OCI-M2 (cell line): ENCODE data around the gene TEX14.
"Not testable (repeated sequence)": the region's sequence is repeated elsewhere in the genome, so short reads cannot be mapped to it uniquely, and the experiment has no call there.

Experiments
- DNase-seq: peaks from one replicate; lab custom pipeline; 2025; ENCODE audit not compliant: unreplicated experiment; lab: John Stamatoyannopoulos, UW

TEX14 gene

DNA sequence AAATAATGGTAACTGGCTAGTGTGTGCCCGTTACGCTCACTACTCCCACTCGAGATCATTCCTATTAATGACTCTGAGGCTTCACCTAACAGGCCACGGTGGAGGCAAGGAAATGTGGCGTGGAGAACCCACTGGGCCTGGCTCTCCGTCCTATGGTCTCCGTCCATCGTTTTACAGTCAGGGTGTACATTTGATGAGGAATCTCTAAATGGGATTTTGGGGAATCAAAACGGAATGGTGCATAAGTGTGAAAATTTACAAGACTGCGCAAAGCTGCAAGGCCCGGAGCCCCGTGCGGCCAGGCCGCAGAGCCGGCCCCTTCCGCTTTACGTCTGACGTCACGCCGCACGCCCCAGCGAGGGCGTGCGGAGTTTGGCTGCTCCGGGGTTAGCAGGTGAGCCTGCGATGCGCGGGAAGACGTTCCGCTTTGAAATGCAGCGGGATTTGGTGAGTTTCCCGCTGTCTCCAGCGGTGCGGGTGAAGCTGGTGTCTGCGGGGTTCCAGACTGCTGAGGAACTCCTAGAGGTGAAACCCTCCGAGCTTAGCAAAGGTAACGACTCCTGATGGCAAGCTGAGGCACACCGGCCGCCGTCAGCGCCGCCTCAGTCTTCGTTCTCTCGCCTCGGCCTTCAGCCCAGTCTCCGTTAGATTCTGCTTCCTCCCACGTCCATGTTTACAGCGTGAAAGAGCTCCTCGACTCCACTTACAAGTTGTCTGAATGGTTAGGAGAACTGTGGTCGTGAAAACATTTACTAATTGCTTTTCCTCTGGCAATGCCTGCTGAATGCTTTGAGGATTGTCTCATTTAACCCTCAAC, 602 bp upstream of the TEX14 start, which contains the start of gene RAD51C:
RAD51C (plus strand) TSS at position 364 of the 817 bp plus-strand sequence; CDS start at position 406, 42 bp downstream.
- DNase-seq, result peak; percentile 19

- DNase-seq, result not testable (repeated sequence)
Measured at GRCh38 chr17:58690033-58690432, 1.8 kb downstream of the TEX14 start.

- no peak for DNase-seq
Measured at GRCh38 chr17:58688521-58688920, 3.3 kb downstream of the TEX14 start.

GRCh38 chr17:58686980-58687379, 4.9 kb downstream of the TEX14 start:
- DNase-seq, result no peak

- not testable (repeated sequence) for DNase-seq
Measured at GRCh38 chr17:58684462-58684861, 7.4 kb downstream of the TEX14 start.

GRCh38 chr17:58684003-58684402, 7.8 kb downstream of the TEX14 start:
- DNase-seq, result no peak

- DNase-seq, result no peak
Measured at GRCh38 chr17:58680038-58680369, 11.8 kb downstream of the TEX14 start.

DNA sequence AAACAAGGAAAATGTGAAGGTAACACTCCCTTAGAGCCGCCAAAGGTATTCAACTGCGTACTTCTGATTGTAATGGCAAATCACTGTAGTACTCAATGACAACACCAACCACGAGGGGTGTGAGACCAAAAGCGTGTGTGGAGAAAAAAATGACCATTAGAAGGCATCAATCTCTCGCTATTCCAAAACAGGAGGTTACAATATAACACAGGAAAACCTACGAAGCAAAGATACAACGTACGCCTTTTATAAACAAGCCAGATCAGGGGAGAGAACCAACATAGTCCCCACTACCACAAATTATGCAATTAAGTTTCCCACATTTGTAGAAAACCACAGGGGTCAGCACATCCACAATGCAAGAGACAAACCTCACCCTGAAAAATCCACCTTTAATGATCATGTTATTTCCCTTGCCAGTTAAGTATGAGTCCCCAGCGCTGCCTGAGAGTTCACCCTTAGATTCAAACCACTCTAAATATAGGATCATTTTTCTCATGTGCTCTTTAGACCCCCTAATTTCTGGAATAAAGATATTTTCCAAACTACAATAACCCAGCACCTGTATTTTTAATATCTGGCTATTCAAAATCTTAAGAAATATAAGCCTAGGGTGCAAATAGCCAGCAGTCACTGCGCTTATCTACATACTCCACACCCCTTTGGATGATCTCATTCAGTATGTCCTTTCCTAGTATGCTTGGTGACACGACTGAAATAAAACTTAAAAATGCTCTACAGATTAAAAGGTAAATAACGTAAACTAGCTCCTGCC, 12.4 kb downstream of the TEX14 start:
- no peak for DNase-seq

- DNase-seq, result not testable (repeated sequence)
Measured at GRCh38 chr17:58678287-58678686, 13.6 kb downstream of the TEX14 start.

- no peak for DNase-seq
Measured at GRCh38 chr17:58677194-58677880, 14.5 kb downstream of the TEX14 start.

- no peak for DNase-seq
Measured at GRCh38 chr17:58671969-58672368, 19.9 kb downstream of the TEX14 start.

DNA sequence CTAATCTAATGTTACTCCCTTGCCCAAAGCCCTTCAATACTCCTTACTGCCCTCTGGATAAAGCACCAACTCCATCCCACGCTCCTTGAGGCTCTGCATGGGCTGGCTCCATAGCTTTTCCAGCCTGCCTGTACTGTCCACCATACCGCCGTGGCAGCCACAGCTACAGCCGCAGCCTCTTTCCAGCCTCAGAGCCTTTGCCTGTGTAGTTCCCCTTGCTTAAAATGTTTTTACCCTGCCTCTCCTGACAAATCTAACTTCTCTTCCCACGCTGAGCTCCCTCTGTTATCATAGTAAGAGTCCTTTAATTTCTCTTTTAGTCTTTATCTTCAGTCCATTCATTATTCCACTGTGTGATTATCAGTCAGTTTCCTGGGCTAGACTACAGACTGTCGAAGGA, 22.0 kb downstream of the TEX14 start:
- no peak for DNase-seq

- DNase-seq, result no peak
Measured at GRCh38 chr17:58668598-58668935, 23.3 kb downstream of the TEX14 start.

- no peak for DNase-seq
Measured at GRCh38 chr17:58667934-58668597, 23.8 kb downstream of the TEX14 start.

DNA sequence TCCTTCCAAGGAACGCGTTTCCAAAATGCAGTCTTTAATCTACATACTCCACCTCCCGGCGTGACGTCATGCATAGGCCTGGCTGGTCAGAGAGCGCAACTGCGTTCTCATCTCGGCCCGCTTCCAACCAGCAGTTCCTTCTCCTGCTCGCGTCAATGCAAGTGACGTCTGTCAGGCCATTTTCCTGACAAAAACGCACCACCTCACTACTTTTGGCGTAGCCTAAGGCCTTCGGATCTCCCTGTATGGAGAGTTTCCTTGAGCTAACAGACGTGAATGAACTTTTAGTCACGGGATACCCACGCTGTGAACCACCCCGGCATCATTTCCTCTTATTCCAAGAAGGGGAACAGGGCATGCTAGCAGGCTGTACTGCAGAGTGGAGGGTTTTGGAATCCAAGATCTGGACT, 25.0 kb downstream of the TEX14 start:
- DNase-seq, result no peak

DNA sequence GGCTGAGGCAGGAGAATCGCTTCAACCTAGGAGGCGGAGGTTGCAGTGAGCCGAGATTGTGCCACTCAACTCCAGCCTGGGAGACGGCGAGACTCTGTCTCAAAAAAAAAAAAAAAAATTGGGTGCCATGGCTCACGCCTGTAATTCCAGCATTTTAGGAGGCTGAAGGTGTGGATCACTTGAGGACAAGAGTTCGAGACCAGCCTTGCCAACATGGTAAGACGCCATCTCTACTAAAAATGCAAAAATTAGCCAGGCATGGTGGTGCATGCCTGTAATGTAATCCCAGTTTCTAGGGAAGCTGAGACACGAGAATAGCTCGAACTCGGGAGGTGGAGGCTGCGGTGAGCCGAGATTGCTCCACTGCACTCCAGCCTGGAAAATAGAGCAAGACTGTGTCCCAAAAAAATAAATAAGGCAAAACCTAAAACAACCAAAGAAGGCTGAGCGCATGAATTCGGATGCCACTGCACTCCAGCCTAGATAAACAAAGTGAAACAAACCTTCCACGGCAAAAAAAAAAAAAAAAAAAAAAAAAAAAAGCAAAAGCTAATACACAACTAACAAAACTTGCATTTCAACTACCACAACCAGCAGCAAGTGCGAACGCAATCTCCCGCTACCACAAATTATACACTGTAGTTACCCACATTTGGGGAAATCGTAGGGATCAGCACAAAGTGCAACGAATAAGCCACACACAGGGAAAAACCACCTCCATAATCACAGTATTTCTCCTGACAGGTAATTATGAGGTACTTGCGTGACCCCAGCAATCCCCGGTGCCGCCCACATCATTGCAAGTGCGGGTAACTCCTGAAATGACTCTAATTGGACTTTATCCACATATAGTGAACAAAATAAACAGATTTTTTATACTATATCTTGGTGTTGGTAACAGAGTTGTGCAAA, 25.6 kb downstream of the TEX14 start:
- DNase-seq, result no peak

DNA sequence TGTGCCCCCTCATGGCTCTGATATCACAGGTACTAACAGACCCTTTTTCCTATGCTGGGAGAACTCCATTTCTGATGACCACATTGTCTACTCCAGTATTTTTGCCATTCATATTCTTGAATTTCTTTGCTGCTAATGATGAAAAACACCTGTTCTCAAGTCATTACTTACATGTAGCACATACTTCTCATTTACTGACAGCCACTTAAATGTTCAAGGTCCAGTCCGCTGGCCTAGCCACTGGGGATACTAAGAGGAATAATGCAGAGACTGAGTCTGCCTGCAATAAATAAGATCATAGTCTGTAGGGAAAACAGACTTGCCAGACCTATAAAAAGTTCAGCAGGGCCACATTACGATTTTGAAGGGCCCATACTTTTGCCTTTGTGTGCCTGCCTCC, 27.5 kb downstream of the TEX14 start:
- no peak for DNase-seq

DNA sequence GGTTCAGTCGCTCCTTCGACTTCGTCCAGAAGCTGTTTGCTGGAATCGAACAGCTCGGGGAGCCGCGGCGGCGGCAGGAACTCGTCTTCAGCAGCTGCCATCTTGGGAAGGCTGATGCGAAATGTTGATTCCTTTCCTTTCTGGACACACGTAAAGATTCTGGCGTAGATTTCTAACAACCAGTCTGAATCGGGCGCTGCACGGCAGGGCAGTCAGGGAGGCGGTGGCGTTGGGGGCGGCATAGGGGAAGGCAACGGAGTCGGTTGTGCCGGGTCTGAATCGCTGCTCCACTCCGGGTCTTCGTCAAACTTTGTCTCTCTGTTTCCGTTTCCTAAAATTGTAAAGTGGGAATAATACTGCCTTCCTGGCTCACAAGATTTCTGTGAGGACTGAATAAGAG, 30.3 kb downstream of the TEX14 start:
- DNase-seq, result no peak

GRCh38 chr17:58660621-58661020, 31.2 kb downstream of the TEX14 start:
- no peak for DNase-seq

- not testable (repeated sequence) for DNase-seq
Measured at GRCh38 chr17:58659714-58660084, 32.1 kb downstream of the TEX14 start.
